NK-92 (cell line): ENCODE measurements around the gene PLK4.
"Not testable (repeated sequence)": the region's sequence is repeated elsewhere in the genome, so short reads cannot be mapped to it uniquely, and the experiment has no call there.

Source experiments
- DNase-seq: peaks from one replicate; lab custom pipeline; 2025; ENCODE audit not compliant: unreplicated experiment; lab: John Stamatoyannopoulos, UW

Gene PLK4

GRCh38 chr4:127880763-127881562 is at the start of gene PLK4:
Gene PLK4 (plus strand): TSS chr4:127880893. CDS start chr4:127881135, 242 bp downstream.
- peak; percentile 58 for DNase-seq

DNA sequence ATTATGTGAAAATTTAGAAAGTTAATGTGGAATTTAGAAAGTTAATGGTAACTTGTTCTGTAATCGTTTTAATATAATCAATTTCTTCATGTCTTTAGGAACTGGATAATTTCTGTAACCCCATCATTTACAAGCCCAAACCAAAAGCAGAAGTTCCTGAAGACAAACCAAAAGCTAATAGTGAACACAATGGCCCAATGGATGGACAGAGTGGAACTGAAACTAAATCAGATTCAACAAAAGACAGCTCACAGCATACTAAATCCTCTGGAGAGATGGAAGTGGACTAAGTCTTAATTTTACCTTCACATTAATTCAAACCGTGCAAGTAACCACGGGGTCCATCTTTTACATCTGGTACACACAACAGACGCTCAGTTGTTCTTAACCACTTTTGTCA is 48.1 kb upstream of the PLK4 start:
- DNase-seq, result no peak

DNA sequence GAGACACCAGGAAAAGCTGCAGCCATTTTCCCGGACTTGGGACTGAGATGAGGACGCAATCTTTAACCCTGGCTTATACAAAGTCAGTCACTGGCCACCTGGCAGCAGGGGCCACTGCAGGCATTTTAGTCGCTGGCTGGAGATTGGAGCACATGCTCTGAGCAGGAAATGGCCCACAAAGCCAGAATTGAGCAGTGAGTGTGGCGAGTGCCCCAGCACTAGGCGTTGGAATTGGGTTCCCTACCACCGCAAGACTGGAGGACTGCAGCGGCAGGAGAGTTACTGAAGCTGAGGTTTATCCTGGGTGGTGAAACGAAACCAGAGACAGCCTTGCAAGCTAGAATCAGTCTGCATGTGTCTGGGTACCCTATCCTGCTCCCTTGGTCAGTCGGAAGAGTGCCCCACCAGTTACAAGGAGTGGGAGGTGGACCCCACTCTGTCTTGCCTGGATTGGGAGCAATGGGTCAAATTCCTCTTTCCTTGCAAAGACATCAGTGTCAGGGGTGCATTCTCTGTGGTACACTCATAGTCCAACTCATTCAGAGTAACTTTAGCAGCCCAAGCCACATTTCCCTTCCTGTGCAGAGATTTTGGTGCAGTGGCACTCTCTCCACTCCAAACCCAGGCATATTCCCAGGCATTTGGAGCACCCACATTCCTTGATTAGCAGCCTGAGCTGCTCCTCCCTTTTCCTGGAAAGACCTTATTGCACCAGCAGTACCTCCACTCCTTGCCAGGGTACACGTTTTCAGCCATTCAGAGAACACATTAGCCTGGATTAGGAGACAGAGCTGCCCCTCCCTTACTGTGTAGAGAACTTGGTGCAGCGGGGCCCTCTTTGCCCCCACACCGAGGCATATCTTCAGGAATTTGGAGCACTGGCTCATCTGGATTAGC is 36.7 kb upstream of the PLK4 start:
- DNase-seq, result no peak

DNA sequence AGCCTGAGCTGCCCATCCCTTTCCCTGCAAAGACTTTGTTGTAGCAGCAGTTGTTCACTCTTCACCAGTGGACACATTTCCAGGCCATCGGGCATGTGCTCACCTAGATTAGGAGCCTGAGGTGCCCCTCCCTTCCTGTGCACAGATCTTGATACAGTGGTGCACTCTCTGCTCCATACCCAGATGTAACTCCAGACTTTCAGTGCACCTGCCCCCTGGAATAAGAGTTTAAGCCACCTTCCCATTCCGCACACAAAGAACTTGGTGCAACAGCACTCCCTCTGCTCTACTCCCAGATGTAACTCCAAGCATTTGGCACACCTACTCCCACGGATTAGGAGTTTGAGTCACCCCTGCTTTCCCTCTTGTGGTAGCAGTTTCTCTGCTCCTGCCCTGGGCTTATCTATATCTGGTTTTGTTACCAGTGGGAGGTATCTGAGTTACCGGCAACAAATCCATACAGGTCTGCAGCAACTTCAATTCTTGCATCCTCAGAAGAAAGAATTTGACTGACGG is 36.0 kb upstream of the PLK4 start:
- DNase-seq, result no peak

DNA sequence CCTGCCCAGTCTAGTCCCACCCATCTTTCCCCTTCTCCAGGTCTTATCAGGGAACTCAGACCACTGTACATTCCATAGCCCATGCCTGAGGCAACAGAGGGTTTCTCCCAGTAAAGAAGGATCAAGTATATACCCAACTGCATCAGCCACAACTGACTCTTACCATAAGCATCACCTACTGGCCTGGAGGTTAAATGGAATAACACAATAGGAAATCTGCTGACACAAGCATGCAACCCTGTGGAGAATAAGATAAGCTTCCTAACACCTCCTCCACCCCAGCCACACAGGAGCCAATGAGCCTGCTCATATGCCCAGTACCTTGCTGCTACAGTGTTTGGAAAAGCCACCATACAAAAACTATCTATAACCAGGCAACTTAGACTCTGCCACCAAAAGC is 34.6 kb upstream of the PLK4 start:
- DNase-seq, result no peak

DNA sequence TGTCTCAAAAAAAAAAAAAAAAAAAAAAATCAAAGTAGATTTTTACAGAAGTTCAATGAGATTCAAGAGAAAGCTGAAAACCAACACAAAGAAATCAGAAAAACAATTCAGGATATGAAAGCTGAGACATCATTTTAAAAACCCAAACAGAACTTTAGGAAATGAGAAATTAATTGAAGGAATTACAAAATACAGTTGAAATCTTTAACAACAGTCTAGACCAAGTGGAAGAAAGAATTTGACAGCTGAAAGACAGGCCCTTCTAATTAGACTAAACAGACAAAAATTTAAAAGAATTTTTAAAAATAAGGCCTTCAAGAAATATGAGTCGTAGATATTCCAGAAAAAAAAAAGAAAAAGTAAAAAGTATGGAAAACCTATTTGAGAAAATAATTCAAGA is 33.9 kb upstream of the PLK4 start:
- DNase-seq, result no peak

- DNase-seq, result no peak
Measured at GRCh38 chr4:127849505-127850234, 31.0 kb upstream of the PLK4 start.

- DNase-seq, result no peak
Measured at GRCh38 chr4:127852661-127853060, 28.0 kb upstream of the PLK4 start.

GRCh38 chr4:127856196-127856812 is 24.4 kb upstream of the PLK4 start:
- DNase-seq, result no peak

DNA sequence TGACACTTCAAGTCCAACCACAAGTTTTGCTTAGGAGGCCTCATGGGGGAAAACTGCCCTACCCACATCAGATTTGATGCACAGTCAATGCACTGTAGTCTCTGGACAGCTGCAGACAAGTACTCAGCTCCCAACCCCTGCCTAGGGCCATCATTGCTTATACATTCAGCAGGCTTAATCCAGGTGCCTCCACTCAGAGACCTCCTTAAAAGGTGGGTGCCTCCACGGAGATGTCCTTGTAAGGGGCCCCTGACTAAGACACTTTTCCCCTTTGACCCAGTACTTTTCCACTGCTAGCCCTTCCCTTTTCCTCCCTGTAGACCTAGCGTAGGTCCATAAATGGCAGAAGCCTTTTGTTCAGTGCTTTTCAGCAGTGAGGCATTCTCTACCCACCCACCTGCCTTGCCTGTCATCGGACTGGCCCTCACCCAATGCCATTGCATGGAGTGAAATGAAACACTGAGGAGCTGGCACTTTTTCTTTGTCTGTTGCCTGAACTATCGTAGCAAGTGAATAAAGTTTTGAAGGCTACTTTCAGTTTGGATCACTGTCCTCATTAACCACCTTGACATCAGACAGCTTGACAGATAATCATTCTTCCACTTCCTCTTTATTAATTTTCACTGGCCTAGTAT is 23.8 kb upstream of the PLK4 start:
- DNase-seq, result no peak

- DNase-seq, result no peak
Measured at GRCh38 chr4:127857641-127858040, 23.1 kb upstream of the PLK4 start.

GRCh38 chr4:127868196-127868595 is 12.5 kb upstream of the PLK4 start:
- no peak for DNase-seq

GRCh38 chr4:127870281-127870680 is 10.4 kb upstream of the PLK4 start:
- no peak for DNase-seq

- DNase-seq, result no peak
Measured at GRCh38 chr4:127870688-127871087, 10.0 kb upstream of the PLK4 start.

DNA sequence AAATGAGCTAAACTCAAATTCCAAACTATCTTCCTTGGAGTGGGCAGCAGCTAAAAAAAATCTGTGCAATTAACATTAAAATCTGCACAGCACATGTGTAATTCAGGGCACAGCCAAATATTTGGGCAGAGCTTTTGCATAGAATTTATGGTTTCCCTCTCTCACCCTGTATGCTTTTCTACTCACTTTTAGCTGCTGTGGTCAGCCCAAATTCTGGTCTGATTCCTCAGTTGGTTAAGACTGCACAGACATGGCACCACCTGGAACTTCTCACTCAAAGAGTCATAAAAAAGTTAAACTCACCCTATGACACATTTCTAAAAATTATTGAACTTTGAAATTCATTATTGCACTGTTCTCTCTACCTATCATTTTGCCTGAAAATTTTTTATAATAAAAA is 4.9 kb upstream of the PLK4 start:
- DNase-seq, result no peak

- no peak for DNase-seq
Measured at GRCh38 chr4:127881563-127881864, 821 bp downstream of the PLK4 start.

DNA sequence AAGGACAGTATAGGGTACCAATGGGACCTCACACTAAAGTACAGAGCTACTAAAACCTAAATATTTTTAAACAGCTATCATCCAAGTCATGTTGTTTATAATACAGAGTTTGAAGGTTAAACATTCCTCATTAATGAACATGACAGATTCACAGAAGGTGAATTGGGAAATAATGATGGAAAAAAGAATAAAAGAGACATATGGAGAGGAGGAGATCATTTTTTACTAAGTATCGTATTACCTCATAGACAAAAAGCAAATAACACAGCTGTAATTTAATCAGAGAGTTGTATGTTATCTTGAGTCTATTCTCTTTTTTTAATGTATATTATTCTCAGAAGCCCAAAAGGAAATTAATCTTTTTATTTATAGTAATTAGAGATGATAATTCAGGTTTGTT is 7.9 kb downstream of the PLK4 start:
- DNase-seq, result no peak

GRCh38 chr4:127889903-127890302 is 9.2 kb downstream of the PLK4 start:
- no peak for DNase-seq

GRCh38 chr4:127896069-127896468 is 15.4 kb downstream of the PLK4 start:
- DNase-seq, result no peak

- DNase-seq, result no peak
Measured at GRCh38 chr4:127896528-127896927, 15.8 kb downstream of the PLK4 start.

GRCh38 chr4:127899682-127900081 is 19.0 kb downstream of the PLK4 start:
- DNase-seq, result not testable (repeated sequence)
